ENCODE data around the gene SAP130. TPM values are rescaled to one million over a fixed set of nuclear protein-coding genes. Genes with fewer than 3 reads are reported as not detected.

SAP130 gene
- total and polyA plus RNA-seq, 2 of the 8 experiments (the other 6 are each of a cell fraction or from before 2014, with no cell fraction given) = 51.4 to 54.3 TPM

DNA sequence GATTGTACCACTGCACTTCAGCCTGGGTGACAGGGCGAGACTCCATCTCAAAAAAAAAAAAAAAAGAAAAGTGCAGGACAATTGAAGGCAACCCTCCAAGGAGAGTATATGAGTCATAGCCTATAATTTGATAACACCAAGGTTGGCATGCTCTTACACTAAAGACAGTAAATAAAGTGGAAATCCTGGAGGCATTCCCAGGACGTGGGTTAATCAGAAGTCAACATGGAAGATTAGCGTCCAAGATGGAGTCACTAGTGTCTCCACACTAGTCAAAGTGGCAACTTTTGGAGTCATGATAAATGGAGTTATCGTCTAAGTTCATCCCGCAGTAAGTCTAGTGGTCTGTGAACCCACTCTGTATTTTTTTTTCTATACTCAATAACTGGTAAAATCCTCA, 41.9 kb upstream of the SAP130 start:
- Histone ChIP-seq H3K4me1 (replicated peaks in 1 of 4; ENCODE audit: control insufficient read depth in 3 of 4, insufficient read depth in 4 of 4, low read length in 3 of 4) (no peaks in the 10 kb centered on the region), H3K79me2 (ENCODE audit: control insufficient read depth in 1 of 2, insufficient read depth in 2 of 2, low read length in 2 of 2) (no peaks in the 10 kb centered on the region), H3K27me3 (replicated peaks in 1 of 4; ENCODE audit: control insufficient read depth in 3 of 4, extremely low read depth in 1 of 4, insufficient read depth in 3 of 4, low read length in 3 of 4) (no peaks in the 10 kb centered on the region), H3K56ac (replicated peaks; ENCODE audit: insufficient read length, low read depth, low read length) (no peak overlapping the region), H4K91ac (replicated peaks; ENCODE audit: insufficient read length, low read length) (no peak overlapping the region), H2BK120ac (replicated peaks; ENCODE audit: low read depth, low read length) (no peak overlapping the region), H3K23ac (ENCODE audit: insufficient read length) (no peak overlapping the region), H3K18ac (ENCODE audit: extremely low read depth, low read length) (no peak overlapping the region), H3K9me3 (ENCODE audit: insufficient read depth in 2 of 2, low read depth in 1 of 2, low read length in 1 of 2) (no peaks in the 10 kb centered on the region), H3K36me3 (ENCODE audit: control insufficient read depth in 2 of 4, insufficient read depth in 4 of 4, low read length in 3 of 4) (no peaks in the 10 kb centered on the region), H2AK5ac (ENCODE audit: low read depth, low read length) (no peak overlapping the region), H3K79me1 (ENCODE audit: low read depth, low read length) (no peaks in the 10 kb centered on the region), H3K4me3 (ENCODE audit: extremely low read depth in 1 of 4, insufficient read depth in 2 of 4, low read depth in 3 of 4, low read length in 4 of 4) (no peak overlapping the region), H2BK15ac (ENCODE audit: low read length) (no peak overlapping the region), H4K5ac (ENCODE audit: insufficient read length, low read depth, low read length) (no peak overlapping the region), H3K23me2 (ENCODE audit: low read depth, low read length) (no peaks in the 10 kb centered on the region), H3K4ac (replicated peaks; ENCODE audit: insufficient read length, low read depth, low read length) (no peak overlapping the region), H2BK20ac (ENCODE audit: low read length) (no peak overlapping the region), H3K27ac (ENCODE audit: low read depth, low read length) (no peak overlapping the region), H4K8ac (ENCODE audit: extremely low read depth, insufficient read depth, low read length) (no peak overlapping the region), H4K20me1 (replicated peaks in 1 of 2; ENCODE audit: control insufficient read depth in 1 of 2, insufficient read depth in 2 of 2, low read length in 2 of 2) (no peaks in the 10 kb centered on the region), H2AFZ (ENCODE audit: low read length) (no peak overlapping the region), H3K14ac (ENCODE audit: insufficient read length) (no peak overlapping the region), H2BK5ac (ENCODE audit: low read depth, low read length) (no peak overlapping the region), H3K4me2 (ENCODE audit: insufficient read depth in 1 of 2, low read depth in 2 of 2, low read length in 2 of 2) (no peak overlapping the region), H3K9ac (replicated peaks in 1 of 4; ENCODE audit: extremely low read depth in 1 of 4, low read depth in 3 of 4, low read length in 3 of 4) (no peak overlapping the region), H2BK12ac (ENCODE audit: low read depth, low read length) (no peak overlapping the region)
- no peak for FAIRE-seq
- ChIA-PET CTCF (ENCODE audit: partially characterized antibody) (no interaction called here), POLR2A (ENCODE audit: partially characterized antibody) (no interaction called here)
- 90% methylated on average over 4 of the region's 5 CpGs; no CpG with 5 or more reads in 1 of the 2 experiments for WGBS, 2 experiments (ENCODE audit: extremely low coverage in 1 of 2, insufficient coverage in 1 of 2, insufficient read length in 1 of 2, insufficient replicate concordance in 2 of 2, low coverage in 1 of 2, low lambda C conversion rate in 2 of 2, missing lambda C conversion rate in 1 of 2)
- TF ChIP-seq CTCF (IDR thresholded peaks at IDR 0.05; ENCODE audit: control extremely low read depth in 1 of 3, insufficient read depth in 1 of 3, low read depth in 1 of 3, low read length in 3 of 3) = no peak
- TF ChIP-seq NRF1 (IDR thresholded peaks at IDR 0.05; ENCODE audit: low read depth, low read length) = no peak
- TF ChIP-seq SIRT6 (IDR thresholded peaks at IDR 0.05; ENCODE audit: low read length) = no peak
- TF ChIP-seq TCF12 (IDR thresholded peaks at IDR 0.05; ENCODE audit: low read depth, low read length) = no peak
- TF ChIP-seq ZNF274 (IDR thresholded peaks at IDR 0.05; ENCODE audit: borderline replicate concordance, extremely low read depth, low read length) = no peak
- no peak for TF ChIP-seq SRF (IDR thresholded peaks at IDR 0.05; ENCODE audit: low read depth, low read length)
- no peak for TF ChIP-seq CTBP2 (IDR thresholded peaks at IDR 0.05; ENCODE audit: borderline replicate concordance, insufficient read depth, insufficient read length, low read length)
- no peak for TF ChIP-seq GABPA (IDR thresholded peaks at IDR 0.05; ENCODE audit: borderline replicate concordance, insufficient read depth, low read length)
- TF ChIP-seq SUZ12 (IDR thresholded peaks at IDR 0.05; ENCODE audit: low read length) = no peak
- no peak for TF ChIP-seq SAP30 (IDR thresholded peaks at IDR 0.05; ENCODE audit: insufficient read depth, insufficient replicate concordance, low read length)
- TF ChIP-seq SP1 (IDR thresholded peaks at IDR 0.05; ENCODE audit: low read depth, low read length) = no peak
- TF ChIP-seq BCL11A (IDR thresholded peaks at IDR 0.05; ENCODE audit: low read depth in 2 of 2, low read length in 2 of 2) = no peak
- no peak for TF ChIP-seq RBBP5 (IDR thresholded peaks at IDR 0.05; ENCODE audit: borderline replicate concordance, low read depth, low read length)
- no peak for DNase-seq (ENCODE audit: low read depth in 1 of 2, low spot score in 2 of 2)

All from H1 (cell line).